ENCODE results near the gene U2AF1L4.

Gene U2AF1L4

GRCh38 chr19:35787227-35787799 is 42.1 kb upstream of the U2AF1L4 start (continued):
- TF ChIP-seq ZNF449 (tag by site-specific recombination; IDR thresholded peaks at IDR 0.05) (no peak), ZBTB10 (tag by site-specific recombination; IDR thresholded peaks at IDR 0.05) (peak; percentile 70; the same call in 1 of the 2 replicates), ZNF558 (tag by site-specific recombination; IDR thresholded peaks at IDR 0.05) (no peak)

GRCh38 chr19:35786299-35787160 is 41.3 kb upstream of the U2AF1L4 start:
- POLR2A ChIA-PET: interaction anchor here (1.6 kb wide), 1 partner anchor 46 kb away, joined by 5 read pairs; no protein-coding TSS in a partner anchor
- H3K36me3 ChIP-seq (ENCODE audit: control insufficient read depth in 2 of 2, insufficient read depth in 1 of 2, low read length in 2 of 2): peaks cover 15 to 21% of the 10 kb centered on the region in 2 experiments
- no peaks in the 10 kb centered on the region for H3K4me1 ChIP-seq (ENCODE audit: control insufficient read depth, insufficient read depth, low read length)
- no peaks in the 10 kb centered on the region for H3K9me3 ChIP-seq (ENCODE audit: control insufficient read depth, insufficient read depth, low read depth, low read length)
- no peak overlapping the region for H3K27ac ChIP-seq (ENCODE audit: extremely low read depth, low read depth, low read length)
- H3K4me3 ChIP-seq (ENCODE audit: low read depth, low read length): no peak overlapping the region
- CTCF ChIA-PET: interaction anchor here (0.6 kb wide), 3 partner anchors 11 to 719 kb away, joined by 3 to 4 read pairs (median 3); no protein-coding TSS in a partner anchor
- peak; percentile 84 for TF ChIP-seq ZIC2 (tag by site-specific recombination; IDR thresholded peaks at IDR 0.05)
- peak; percentile 17; the same call in 1 of the 2 replicates for TF ChIP-seq GLIS1 (tag by site-specific recombination; IDR thresholded peaks at IDR 0.05)
- no peak for TF ChIP-seq ZSCAN23 (tag by site-specific recombination; IDR thresholded peaks at IDR 0.05)
- TF ChIP-seq ZNF488 (tag by site-specific recombination; IDR thresholded peaks at IDR 0.05): no peak
- TF ChIP-seq ZNF596 (tag by site-specific recombination; IDR thresholded peaks at IDR 0.05): no peak
- TF ChIP-seq GLIS2 (tag by site-specific recombination; IDR thresholded peaks at IDR 0.05): peak; percentile 46; the same call in 1 of the 2 replicates
- TF ChIP-seq ZFP41 (tag by site-specific recombination; IDR thresholded peaks at IDR 0.05; ENCODE audit: borderline replicate concordance): no peak
- TF ChIP-seq KLF8 (tag by site-specific recombination; IDR thresholded peaks at IDR 0.05): no peak
- TF ChIP-seq ZNF140 (tag by site-specific recombination; IDR thresholded peaks at IDR 0.05): no peak
- TF ChIP-seq ZNF692 (tag by site-specific recombination; IDR thresholded peaks at IDR 0.05): no peak
- no peak for TF ChIP-seq OSR2 (tag by site-specific recombination; IDR thresholded peaks at IDR 0.05)

GRCh38 chr19:35785339-35785627 is 40.1 kb upstream of the U2AF1L4 start:
- no peaks in the 10 kb centered on the region for H3K9me3 ChIP-seq (ENCODE audit: control insufficient read depth, insufficient read depth, low read depth, low read length)
- ChIA-PET POLR2A (interaction anchor here (0.6 to 1.6 kb wide), 3 partner anchors 37 to 90 kb away, joined by 3 to 8 read pairs (median 5); partner anchors contain the start of gene LIN37), CTCF (interaction anchor here (0.7 kb wide), 1 partner anchor 11 kb away, joined by 3 read pairs; no protein-coding TSS in a partner anchor)
- H3K27ac ChIP-seq (ENCODE audit: extremely low read depth, low read depth, low read length): peak overlapping the region; percentile 16; the same call in 1 of the 2 replicates
- peaks cover 27 to 28% of the 10 kb centered on the region in 2 experiments for H3K36me3 ChIP-seq (ENCODE audit: control insufficient read depth in 2 of 2, insufficient read depth in 1 of 2, low read length in 2 of 2)
- H3K4me1 ChIP-seq (ENCODE audit: control insufficient read depth, insufficient read depth, low read length): no peaks in the 10 kb centered on the region
- H3K4me3 ChIP-seq (ENCODE audit: low read depth, low read length): no peak overlapping the region
- TF ChIP-seq ZNF580 (tag by site-specific recombination; IDR thresholded peaks at IDR 0.05) (no peak), SALL2 (tag by site-specific recombination; IDR thresholded peaks at IDR 0.05; ENCODE audit: borderline replicate concordance) (no peak), ZNF26 (tag by site-specific recombination; IDR thresholded peaks at IDR 0.05) (no peak), ZNF175 (tag by site-specific recombination; IDR thresholded peaks at IDR 0.05) (no peak), SP2 (tag by site-specific recombination; IDR thresholded peaks at IDR 0.05) (no peak), ZNF366 (tag by site-specific recombination; conservative IDR thresholded peaks at IDR 0.05) (no peak), ZNF791 (tag by site-specific recombination; IDR thresholded peaks at IDR 0.05) (no peak), ZNF112 (tag by site-specific recombination; IDR thresholded peaks at IDR 0.05) (no peak)

Measured in HEK293 (cell line).